NCI-H1436 treated with DMSO at 0.1 percent for 48 hours (cell line): ENCODE data around the gene LAMB1.

Experiments used
- DNase-seq: peaks from one replicate; lab custom pipeline; 2025; lab: John Stamatoyannopoulos, UW

The LAMB1 gene

GRCh38 chr7:108017776-108018151, 14.8 kb upstream of the LAMB1 start:
- DNase-seq: no peak

GRCh38 chr7:108016841-108017775, 14.1 kb upstream of the LAMB1 start:
- no peak for DNase-seq

GRCh38 chr7:108015740-108016139, 12.8 kb upstream of the LAMB1 start:
- DNase-seq: no peak

DNA sequence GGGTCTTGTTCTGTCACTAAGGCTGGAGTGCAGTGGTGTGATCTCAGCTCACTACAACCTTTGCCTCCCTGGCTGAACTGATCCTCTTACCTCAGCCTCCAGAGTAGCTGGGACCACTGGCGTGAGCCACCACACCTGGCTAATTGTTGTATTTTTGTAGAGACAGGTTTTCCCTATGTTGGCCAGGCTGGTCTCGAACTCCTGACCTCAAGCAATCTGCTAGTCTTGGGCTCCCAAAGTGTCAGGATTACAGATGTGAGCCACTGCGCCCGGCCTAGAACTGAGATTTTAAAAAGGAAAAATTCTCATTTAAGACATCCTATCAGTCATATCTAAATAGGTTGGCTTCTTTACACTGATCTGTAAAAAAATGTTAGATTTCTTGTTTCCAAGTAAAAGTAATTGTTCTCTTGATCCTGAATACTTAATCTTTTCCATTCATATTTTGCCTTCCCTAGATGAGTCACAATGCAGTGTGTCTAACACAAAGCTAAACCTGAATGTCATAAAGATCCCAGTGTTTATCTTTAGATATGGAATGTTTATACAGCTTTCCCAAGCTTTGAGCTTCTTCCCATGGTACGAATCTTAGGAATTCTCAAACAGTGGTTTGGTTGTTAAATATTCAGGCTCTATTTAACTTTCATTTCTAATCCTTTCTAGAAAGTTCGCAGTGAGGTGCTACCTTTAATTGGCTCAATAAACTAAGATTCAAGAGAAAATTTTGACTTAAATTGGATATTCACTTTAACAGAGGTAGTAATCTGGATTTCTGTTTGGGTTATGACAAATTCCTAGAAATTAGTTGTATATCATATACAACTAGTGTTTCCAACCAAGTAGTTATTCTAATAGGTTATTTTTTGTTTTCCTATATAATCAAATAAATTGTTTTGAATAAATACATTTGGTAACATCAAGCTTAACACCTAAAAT, 12.1 kb upstream of the LAMB1 start:
- DNase-seq: no peak

DNA sequence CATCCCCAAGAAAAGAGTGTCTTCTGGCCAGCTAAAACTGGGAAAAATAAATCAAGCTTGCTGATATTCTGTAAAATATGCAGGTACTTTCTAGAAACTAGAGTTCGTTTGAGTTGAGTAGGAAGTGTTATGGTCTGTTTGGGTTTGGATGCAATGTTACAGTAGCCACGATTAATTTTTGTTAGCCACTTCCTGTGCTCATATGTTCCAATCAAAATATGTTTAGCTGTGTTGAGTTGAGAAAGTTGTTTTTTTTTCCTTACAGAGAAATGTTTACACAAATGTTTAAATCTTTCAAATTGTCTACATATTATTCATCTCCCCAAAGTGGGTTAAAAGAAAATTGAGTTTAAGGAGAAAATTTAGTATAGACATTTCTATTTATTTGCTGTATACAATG, 11.3 kb upstream of the LAMB1 start:
- DNase-seq: no peak

DNA sequence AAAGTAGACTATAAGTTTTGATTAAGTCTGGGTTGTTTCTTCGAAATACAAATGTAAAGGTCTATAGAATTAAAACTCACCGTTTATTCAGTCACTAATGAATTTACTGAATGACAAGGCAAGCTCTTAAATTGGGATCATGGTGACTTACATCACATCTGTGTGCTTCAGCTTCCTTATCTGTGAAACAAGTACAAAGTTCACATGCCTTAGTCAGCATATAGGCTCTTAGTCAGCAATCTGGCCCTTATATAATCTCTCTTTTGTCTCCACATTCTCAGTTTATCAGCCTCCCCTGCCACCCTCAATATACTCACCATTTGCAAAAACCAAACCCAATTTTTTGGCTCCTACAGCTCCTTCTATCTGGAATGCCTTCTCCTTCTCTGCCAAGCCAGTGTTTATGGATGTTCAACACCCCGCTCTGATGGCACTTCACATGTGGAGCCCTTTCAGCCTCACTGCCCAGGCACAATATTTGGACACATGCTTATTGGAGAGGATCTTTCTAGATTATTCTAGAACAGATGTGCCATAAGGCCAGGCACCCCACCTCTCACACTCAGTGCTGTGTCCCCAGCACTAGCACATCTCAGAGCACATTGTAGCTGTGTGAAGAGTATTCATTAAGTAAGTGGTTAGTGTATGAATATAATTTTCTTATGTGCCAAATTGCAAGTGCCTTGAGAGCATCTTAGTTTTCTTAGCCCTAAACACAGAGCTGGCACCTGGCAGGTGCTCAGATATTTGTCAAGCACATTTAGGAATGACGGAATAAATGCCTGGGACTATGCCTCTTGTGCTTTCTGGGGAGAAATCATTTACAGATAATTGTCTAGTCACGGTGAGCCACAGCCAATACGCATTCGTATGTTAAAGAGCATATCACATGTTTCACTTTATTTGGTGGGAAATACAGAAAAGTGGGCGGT, 9.8 kb upstream of the LAMB1 start:
- DNase-seq: no peak

- no peak for DNase-seq
These were observed 7.4 kb upstream of the LAMB1 start for GRCh38 chr7:108010377-108010776.

DNA sequence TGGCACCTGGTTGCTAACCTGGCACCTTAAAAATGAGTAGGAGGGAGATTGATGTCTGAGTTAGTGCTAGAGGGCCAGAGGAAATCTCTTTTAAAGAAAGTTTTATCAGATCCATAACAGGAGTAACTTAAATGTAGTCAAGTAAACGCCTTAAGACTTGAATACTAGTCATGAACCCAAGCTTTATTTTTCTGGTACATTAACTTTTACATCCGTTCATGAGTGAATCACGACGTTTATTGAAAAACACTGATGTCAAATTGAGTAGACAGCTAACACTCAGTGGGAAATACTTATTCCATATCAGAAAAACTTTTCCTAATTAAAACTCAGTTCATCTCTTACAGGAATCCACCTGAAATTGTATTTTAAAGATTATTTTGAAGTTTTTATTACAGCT, 6.9 kb upstream of the LAMB1 start:
- no peak for DNase-seq

DNA sequence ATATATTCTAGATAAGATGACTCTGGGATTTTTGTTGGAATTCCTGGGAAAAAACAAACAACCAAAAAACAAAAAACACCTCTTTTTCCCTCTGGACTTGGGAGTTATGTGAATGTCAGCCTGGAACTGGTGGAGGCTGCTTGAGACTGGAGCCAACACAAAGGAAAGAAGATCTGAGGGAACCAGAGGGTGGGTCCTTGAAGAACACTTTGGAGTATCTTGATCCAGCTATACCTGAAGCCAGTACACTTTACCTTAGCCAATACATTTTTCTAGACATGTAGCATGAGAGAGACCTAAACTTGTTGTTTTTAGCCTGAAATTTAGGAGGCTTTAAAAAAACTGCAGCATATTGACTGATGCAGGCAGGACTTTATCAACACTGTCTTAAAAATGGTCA, 5.9 kb upstream of the LAMB1 start:
- no peak for DNase-seq

DNA sequence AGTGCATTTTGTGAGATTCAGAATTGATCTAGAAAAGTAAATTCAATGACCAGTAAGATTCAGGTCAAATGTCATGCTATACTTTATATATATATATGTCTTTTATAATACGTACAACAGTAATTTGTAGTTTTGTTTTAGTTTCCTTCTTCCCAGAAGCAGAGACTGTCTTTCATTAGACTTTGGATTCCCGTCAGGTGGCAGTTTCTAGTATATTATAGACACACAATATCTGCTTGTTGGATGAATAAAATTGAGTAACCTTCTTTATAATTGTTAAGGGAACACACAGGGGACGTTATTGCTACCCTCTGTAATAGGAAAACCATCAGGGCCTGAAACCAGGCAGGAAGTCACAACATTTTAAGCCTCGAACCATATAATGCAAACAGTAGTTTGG, 5.3 kb upstream of the LAMB1 start:
- DNase-seq: no peak

DNA sequence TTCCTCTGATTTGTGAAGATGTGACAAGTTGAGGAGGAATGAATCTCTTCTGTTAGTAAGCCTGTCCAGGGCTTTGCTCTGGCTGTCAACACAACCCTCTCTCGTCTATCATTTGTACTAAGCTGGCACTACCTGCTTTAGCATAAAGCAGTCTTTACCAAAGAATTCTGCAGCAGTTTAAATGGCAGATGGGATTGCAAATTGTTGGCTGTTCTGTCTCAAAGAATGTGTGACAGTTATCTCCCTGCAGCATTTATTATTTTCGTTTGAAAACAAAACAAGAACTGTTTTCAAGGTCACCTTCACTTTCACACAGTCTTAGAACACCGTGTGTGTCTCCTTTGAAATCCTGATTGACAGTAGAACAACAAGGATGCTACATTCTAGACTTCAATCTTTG, 4.8 kb upstream of the LAMB1 start:
- DNase-seq: no peak

DNA sequence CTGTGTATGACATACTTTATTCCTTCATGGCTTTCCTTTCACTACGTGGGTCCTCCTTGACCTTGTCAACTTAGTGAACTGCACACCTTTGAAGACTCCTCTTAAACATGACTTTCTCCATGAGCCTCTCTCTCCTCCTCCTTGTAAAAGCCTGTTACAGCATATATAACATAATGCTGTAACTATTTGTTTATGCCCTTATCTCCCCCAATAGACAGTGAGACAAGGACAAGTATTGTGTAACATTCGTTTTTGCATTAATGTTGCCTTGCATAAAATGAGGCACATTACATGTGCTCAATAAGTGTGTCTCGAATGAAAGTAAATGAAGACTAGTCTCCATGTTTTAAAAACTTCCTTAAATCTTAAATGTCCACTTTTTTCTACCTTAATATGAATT, 4.3 kb upstream of the LAMB1 start:
- no peak for DNase-seq

GRCh38 chr7:108004220-108005142, 1.5 kb upstream of the LAMB1 start:
- DNase-seq: no peak

- DNase-seq: no peak
These were observed 606 bp upstream of the LAMB1 start for GRCh38 chr7:108003599-108003935.

DNA sequence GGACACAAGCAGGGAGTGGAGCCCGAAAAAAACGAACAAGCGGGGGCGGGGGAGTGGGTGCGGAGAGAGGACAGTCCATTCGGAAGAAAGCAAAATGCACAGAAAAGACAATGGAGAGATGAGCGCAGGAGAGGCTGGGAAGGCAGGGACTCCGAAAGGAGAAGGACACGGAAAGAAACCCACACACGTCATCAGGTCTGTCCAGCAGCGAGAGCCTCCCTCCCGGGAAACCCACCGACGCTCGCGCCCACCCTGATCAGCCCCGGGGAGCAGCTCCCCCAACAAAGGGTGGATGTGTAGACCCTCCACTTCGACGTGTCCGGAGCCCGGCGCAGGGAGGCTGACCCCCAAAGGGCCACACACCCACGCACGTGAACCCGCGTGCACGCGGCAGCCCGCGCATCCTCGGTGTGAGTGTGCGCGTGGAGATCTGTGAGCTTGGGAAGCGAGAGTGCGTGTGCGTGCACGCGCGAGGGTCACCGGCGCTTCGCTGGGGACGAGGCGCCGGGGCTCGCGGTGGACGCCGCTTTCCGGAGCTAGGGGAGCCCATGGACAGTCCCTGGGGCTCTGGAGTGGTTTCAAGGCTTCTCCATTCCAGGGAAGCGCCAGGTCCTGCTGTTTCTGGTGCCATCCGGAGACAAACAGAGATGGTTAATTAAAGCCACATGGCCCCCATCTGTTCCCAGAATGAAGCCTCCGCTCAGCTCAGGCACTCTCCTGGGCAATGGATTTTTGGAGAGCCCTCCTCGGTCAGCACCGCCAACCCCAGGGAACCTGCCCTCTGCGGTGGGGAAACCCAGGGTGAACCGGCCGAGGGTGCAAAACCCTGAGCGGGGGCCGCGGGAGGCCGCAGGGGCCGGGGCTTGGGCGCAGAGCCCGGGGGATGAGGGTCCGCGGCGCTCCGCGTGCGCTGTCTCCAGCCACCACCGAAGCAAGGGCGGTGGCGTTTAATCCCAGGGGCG, 916 bp downstream of the LAMB1 start:
- DNase-seq: no peak

DNA sequence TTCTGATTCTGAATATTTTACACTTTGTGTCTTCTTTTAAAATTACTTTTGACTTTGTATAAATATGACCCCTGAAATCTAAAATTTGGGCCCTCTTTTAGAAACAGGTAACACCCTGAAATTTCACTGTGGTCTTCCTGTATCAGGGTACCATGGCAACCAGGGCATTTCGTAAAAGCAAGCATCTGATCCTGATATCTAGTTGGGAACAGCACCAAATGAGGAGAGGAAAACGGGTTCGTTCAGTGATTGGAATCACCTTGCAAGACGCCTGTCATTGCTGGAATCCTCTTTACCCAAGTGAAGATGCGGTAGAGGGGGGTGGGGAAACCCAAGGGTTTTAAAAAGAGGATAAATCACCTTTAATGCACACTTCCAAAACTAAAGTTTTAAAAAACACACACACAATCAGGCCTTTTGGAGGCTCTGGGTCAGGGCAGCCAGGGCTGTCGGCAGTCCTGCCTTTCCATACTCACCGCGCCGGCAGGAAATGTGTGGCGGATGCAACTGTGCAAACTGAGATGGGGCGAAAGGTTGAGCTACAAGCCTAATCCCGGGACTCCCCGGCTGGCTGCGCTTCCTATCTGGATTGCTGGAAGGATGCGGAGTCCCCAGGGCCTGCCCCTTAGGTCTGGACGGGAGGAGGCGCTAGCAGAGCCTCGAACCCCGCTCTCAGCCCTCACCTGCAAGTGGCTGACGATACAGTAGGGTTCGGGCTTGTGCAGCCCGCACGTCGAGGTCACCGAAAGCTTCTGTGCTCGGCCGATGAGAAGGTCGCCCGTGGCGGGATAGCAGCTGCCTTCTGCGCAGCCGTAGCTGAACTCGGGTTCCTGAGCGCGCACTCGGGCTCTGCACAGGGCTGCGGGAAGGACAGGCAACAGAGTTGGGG, 1.8 kb downstream of the LAMB1 start:
- no peak for DNase-seq

DNA sequence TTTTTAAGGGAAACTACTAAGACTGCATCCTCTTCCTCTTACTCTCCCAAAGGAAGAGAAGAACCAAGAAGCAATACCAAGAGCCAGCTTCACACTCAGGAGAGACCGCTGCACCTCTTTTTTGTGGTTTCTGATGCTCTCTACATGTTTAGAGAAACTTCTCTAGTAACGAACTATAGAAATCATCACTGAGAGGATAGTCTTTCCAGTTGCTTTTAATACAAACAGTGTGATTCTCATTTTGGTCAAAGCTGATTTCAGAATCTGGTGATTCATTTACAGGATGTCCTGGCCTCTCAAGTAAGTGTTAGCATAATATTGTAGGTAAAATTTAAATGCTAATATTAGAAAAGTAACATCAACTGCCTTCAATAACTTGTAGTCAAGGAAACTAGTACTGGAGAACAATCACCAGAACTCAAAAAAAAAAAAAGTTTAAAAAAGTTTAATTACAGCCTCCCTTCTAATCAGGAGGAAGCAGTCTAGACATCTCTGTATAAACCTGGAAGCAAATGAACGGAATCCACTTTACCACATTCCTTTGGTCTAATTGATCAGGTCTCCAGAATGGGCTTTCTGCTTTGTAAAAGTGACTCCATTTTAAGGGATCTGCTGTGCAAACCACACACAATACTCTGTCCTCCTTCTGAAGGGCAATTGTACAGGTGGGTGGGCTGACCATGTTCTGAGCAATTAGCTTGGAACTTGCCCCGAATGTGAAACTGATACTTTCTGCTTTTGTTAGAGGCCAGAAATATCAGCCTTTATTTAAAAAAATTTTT, 3.0 kb downstream of the LAMB1 start:
- no peak for DNase-seq
